Pancreas (tissue), 10 donors: Measurements from ENCODE around the gene SPACA6. TPM values are rescaled to one million over a fixed set of nuclear protein-coding genes. Genes with fewer than 3 reads are reported as not detected.
"Not testable (repeated sequence)": the region's sequence is repeated elsewhere in the genome, so short reads cannot be mapped to it uniquely, and the experiment has no call there.

Experiments
- ATAC-seq, 4 donors: fragments of 200-7000 bp; cut with Tn5 transposase; one replicate each; pipeline versions ENCODE4 v1.8.0 to v1.9.1; 2020; ENCODE audit warnings: mild to moderate bottlenecking in 4 of 4, moderate library complexity in 4 of 4
- DNase-seq, 6 donors: peaks; one replicate each; pipeline ENCODE4 v3.0.0-alpha.2; 2020
- FAIRE-seq: peaks from 2 replicates; lab custom pipeline; 2012; peaks lifted over from hg19 to GRCh38; lab: Jason Lieb, UNC
- H3K27ac ChIP-seq, 4 donors: fragments of 200-600 bp; sonication (generic); 1 replicate in 3 of 4; 2 replicates in 1 of 4; pipeline versions ENCODE4 v1.5.0 to v1.8.0; 2020
- H3K27me3 ChIP-seq, 4 donors: fragments of 200-600 bp; one replicate each; pipeline ENCODE4 v1.8.0; 2021
- H3K36me3 ChIP-seq, 3 donors: fragments of 200-600 bp; sonication (generic) in 1 of 3; one replicate each; pipeline versions ENCODE4 v1.5.0 to v1.8.0; 2020 to 2021
- H3K4me1 ChIP-seq, 3 donors: fragments of 200-600 bp; one replicate each; pipeline ENCODE4 v1.8.0; 2021
- H3K4me3 ChIP-seq, 4 donors: fragments of 200-600 bp; sonication (generic) in 2 of 4; one replicate each; pipeline versions ENCODE4 v1.5.0 to v1.8.0; 2020 to 2021
- H3K9me3 ChIP-seq, 4 donors: fragments of 200-600 bp; one replicate each; pipeline ENCODE4 v1.8.0; 2021
- WGBS, 2 donors: extraction: QIAGEN DNeasy Blood & Tissue Kit; methylation state at CpG; one replicate each; pipeline ENCODE4 v1.1.7; 2013; 5-methylcytosine and 5-hydroxymethylcytosine counted together
- intact Hi-C, 3 donors: fragments of 100-400 bp; cut with DNase I; formaldehyde crosslinking; loops; one replicate each; pipeline versions ENCODE4 v1.11.1 to v1.14.2; 2022
- polyA plus RNA-seq, 2 donors: library from polyadenylated mRNA; stranded (reverse); fragments of 200-250 nt; gene quantifications; one replicate each; pipeline ENCODE4 v1.2.3, GENCODE V29; 2013
- total RNA-seq, 6 donors: library from RNA; stranded (reverse); fragmentation: NEBNext Ultra II Directional in 4 of 6; extraction: Animal tissue kit (Norgen Biotek cat#: 25700) in 4 of 6; gene quantifications; one replicate each; pipeline versions ENCODE4 v1.2.1 to v1.2.4, GENCODE V29; 2021 to 2023
- TF ChIP-seq, protein P1 (sequence below), 4 donors: fragments of 200-600 bp; sonication (generic) in 3 of 4; IDR thresholded peaks; one replicate each; pipeline versions ENCODE4 v1.5.0 to v1.8.0; 2021; ENCODE audit warnings: antibody characterized with exemption in 4 of 4
- donor health status: healthy with polysubstance abuse.
- donor health status: DM: no; HTN: no; CAD: no; lungs with moderate emphysema.
- donor health status: DM: no; HTN: no; CAD: no.
- donor health status: control.
- donor health status: control.
- donor health status: Bipolar disorder and iron deficiency.
- donor health status: DM: yes; HTN: yes; CAD: no.
- donor health status: DM: no; HTN: no; CAD: no.
- donor health status: DM: no; HTN: no; CAD: no.
- donor health status: DM: yes; HTN: yes; CAD: no.

SPACA6 gene
- total and polyA plus RNA-seq, 8 donors: 3.8 to 29.4 (median 7.5) TPM

DNA sequence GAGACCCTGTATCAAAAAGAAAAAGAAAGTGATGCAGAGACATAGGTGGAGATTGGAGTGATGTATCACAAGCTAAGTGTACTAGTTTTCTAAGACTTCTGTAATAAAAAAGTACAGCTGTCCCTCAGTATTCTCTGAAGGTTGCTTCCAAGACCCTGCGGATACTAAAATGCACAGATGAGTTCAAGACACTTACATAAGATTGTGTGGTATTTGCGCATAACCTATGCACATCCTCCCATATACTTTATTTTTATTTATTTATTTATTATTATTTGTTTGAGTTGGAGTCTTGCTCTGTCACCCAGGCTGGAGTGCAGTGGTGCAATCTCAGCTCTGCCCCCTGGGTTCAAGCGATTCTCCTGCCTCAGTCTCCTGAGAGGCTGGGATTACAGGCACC is 44.3 kb downstream of the SPACA6 start:
- H3K4me3 ChIP-seq: no peak overlapping the region
- no peaks in the 10 kb centered on the region for H3K27me3 ChIP-seq
- FAIRE-seq (no peak), DNase-seq (no peak), ATAC-seq (no peak)
- no peaks in the 10 kb centered on the region for H3K36me3 ChIP-seq
- TF ChIP-seq, protein P1, sequence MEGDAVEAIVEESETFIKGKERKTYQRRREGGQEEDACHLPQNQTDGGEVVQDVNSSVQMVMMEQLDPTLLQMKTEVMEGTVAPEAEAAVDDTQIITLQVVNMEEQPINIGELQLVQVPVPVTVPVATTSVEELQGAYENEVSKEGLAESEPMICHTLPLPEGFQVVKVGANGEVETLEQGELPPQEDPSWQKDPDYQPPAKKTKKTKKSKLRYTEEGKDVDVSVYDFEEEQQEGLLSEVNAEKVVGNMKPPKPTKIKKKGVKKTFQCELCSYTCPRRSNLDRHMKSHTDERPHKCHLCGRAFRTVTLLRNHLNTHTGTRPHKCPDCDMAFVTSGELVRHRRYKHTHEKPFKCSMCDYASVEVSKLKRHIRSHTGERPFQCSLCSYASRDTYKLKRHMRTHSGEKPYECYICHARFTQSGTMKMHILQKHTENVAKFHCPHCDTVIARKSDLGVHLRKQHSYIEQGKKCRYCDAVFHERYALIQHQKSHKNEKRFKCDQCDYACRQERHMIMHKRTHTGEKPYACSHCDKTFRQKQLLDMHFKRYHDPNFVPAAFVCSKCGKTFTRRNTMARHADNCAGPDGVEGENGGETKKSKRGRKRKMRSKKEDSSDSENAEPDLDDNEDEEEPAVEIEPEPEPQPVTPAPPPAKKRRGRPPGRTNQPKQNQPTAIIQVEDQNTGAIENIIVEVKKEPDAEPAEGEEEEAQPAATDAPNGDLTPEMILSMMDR (IDR thresholded peaks at IDR 0.05): no peak
- intact Hi-C loops: no loop called here
- no peaks in the 10 kb centered on the region for H3K4me1 ChIP-seq
- H3K27ac ChIP-seq: no peak overlapping the region
- 71 to 77% methylated on average over 3 of the region's 3 CpGs for WGBS, 2 donors
- no peaks in the 10 kb centered on the region for H3K9me3 ChIP-seq

DNA sequence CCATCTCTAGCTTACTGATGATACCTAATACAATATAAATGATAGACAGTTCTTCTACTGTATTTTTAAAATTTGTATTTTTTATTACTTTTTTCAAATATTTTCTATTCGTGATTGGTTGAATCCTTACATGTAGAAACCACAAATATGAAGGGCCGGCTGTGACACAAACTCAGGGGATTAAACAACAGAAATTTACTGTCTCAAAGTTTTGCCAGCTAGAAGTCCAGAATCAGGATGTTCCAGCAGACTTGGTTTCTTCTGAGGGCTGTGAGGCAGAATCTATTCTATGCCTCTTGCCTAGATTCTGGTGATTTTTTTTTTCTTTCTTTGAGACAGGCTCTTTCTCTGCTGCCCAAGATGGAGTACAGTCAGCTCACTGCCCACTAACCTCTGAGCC is 44.8 kb downstream of the SPACA6 start:
- Histone ChIP-seq H3K4me3 (no peak overlapping the region), H3K36me3 (no peaks in the 10 kb centered on the region), H3K27me3 (no peaks in the 10 kb centered on the region), H3K9me3 (no peaks in the 10 kb centered on the region), H3K27ac (no peak overlapping the region), H3K4me1 (no peaks in the 10 kb centered on the region)
- ATAC-seq (no peak), DNase-seq (no peak), FAIRE-seq (no peak)
- 36 to 61% methylated on average over 2 of the region's 2 CpGs for WGBS, 2 donors
- TF ChIP-seq, protein P1 (IDR thresholded peaks at IDR 0.05): no peak
- intact Hi-C loops: no loop called here

DNA sequence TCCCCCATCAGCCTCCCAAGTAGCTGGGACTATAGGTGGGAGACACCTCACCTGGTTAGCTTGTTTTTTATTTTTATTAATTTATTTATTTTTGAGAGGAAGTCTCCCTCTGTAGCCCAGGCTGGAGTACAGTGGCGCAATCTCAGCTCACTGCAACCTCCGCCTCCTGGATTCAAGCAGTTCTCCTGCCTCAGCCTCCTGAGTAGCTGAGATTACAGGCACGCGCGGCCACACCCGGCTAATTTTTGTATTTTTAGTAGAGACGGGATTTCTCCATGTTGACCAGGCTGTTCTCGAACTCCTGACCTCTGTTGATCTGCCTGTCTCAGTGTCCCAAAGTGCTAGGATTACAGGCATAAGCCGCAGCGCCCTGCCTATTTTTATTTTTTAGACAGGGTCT is 45.4 kb downstream of the SPACA6 start:
- WGBS, 2 donors: 76 to 84% methylated on average over 10 of the region's 10 CpGs
- ATAC-seq, H3K9me3 ChIP-seq, DNase-seq, H3K27ac ChIP-seq, H3K4me3 ChIP-seq, H3K4me1 ChIP-seq, FAIRE-seq, H3K27me3 ChIP-seq, H3K36me3 ChIP-seq, intact Hi-C loops: not testable (repeated sequence)

DNA sequence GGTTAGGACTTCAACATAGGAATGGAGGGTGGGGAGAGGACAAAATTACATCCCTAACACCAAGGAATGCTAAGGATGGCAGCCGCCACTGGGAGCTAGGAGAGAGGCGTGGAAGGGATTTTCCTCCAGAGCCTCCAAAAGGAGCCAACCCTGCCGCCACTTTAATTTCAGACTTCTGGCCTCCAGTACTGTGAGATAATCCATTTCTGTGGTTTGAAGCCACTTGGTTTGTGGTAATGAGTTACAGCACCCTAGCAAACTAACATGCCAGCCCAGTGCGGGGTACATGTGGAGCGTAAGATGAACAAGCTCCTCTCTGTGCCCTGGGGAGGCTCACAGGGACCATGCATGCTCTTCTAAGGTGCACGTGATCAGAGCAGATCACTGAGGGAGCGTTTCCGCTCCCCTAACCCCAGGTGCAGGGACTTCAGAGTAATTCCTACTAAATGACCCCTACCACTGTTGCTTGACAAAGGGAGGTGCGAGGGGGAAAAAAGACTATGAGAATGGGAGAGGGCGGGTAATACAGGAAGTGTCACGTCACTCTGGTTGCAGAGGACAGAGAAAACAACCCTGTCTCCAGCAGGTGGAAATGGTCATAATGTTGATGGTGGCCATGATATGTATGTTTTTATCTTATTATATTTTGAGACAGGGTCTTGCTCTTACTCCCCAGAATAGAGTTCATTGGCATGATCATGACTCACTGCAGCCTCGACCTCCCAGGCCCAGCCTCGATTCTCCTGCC is 46.5 kb downstream of the SPACA6 start:
- DNase-seq (no peak), FAIRE-seq (no peak), ATAC-seq (no peak)
- H3K27ac ChIP-seq: no peak overlapping the region
- WGBS, 2 donors: 50 to 65% methylated on average over 13 of the region's 13 CpGs
- intact Hi-C loops: no loop called here
- H3K27me3 ChIP-seq: no peaks in the 10 kb centered on the region
- no peaks in the 10 kb centered on the region for H3K4me1 ChIP-seq
- TF ChIP-seq, protein P1 (IDR thresholded peaks at IDR 0.05): no peak
- no peaks in the 10 kb centered on the region for H3K9me3 ChIP-seq
- no peaks in the 10 kb centered on the region for H3K36me3 ChIP-seq
- no peak overlapping the region for H3K4me3 ChIP-seq

DNA sequence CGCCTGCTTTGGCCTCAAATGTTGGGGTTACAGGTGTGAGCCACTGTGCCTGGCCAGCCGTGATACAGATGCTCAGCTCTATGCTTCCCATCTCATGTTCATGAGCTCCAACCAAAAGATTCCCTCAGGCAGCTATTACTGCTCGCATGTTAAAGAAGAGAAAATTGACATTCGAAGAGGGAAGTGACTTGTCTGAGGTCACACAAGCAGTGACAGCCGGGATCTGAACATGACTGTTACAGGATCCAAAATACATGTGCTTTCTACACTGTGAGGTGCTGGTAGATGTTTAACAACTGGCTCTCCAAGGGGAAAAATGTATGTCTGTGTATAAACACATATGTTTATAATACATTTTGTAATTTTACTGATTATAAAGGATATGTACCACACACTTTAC is 47.2 kb downstream of the SPACA6 start:
- no peak for FAIRE-seq
- TF ChIP-seq, protein P1 (IDR thresholded peaks at IDR 0.05): no peak
- 48 to 66% methylated on average over 5 of the region's 5 CpGs for WGBS, 2 donors
- no peak overlapping the region for H3K27ac ChIP-seq
- no peak overlapping the region for H3K4me3 ChIP-seq
- ATAC-seq: peak in 1 of 4 donors; percentile 29
- intact Hi-C loops: no loop called here
- no peak for DNase-seq
- H3K4me1 ChIP-seq: no peaks in the 10 kb centered on the region
- H3K9me3 ChIP-seq: no peaks in the 10 kb centered on the region
- H3K36me3 ChIP-seq: no peaks in the 10 kb centered on the region
- no peaks in the 10 kb centered on the region for H3K27me3 ChIP-seq
